Smooth muscle cell (in vitro differentiated cells): Measurements from ENCODE around the gene OR52B6. TPM values are rescaled to one million over a fixed set of nuclear protein-coding genes. Genes with fewer than 3 reads are reported as not detected.

Source experiments
- DNase-seq: peaks from one replicate; lab custom pipeline; 2025; ENCODE audit not compliant: unreplicated experiment; lab: John Stamatoyannopoulos, UW
- H2AFZ ChIP-seq: fragments of 200-600 bp; sonication (generic); 2 replicates; pipeline ENCODE4 v1.6.0; 2016; ENCODE audit warnings: antibody characterized with exemption, low read depth, mild to moderate bottlenecking
- H3F3A ChIP-seq: fragments of 200-600 bp; sonication (generic); 2 replicates; pipeline ENCODE4 v1.6.0; 2017; ENCODE audit warnings: antibody characterized with exemption, low read depth
- H3K27ac ChIP-seq: fragments of 200-600 bp; sonication (generic); 2 replicates; pipeline ENCODE4 v1.5.1; 2016; ENCODE audit warnings: low read depth, mild to moderate bottlenecking
- H3K27me3 ChIP-seq: fragments of 200-600 bp; sonication (generic); 2 replicates; pipeline ENCODE4 v1.6.1; 2016; ENCODE audit warnings: low read depth, mild to moderate bottlenecking
- H3K36me3 ChIP-seq: fragments of 200-600 bp; sonication (generic); 2 replicates; pipeline ENCODE4 v1.5.1; 2016; ENCODE audit warnings: low read depth
- H3K4me1 ChIP-seq: fragments of 200-600 bp; sonication (generic); 2 replicates; pipeline ENCODE4 v1.5.1; 2016; ENCODE audit warnings: low read depth
- H3K4me2 ChIP-seq: fragments of 200-600 bp; sonication (generic); 2 replicates; pipeline ENCODE4 v1.6.0; 2016; ENCODE audit warnings: mild to moderate bottlenecking
- H3K4me3 ChIP-seq: fragments of 200-600 bp; sonication (generic); 2 replicates; pipeline ENCODE4 v1.5.1; 2016; ENCODE audit warnings: mild to moderate bottlenecking
- H3K79me2 ChIP-seq: fragments of 200-600 bp; sonication (generic); 2 replicates; pipeline ENCODE4 v1.6.0; 2016; ENCODE audit warnings: low read depth, mild to moderate bottlenecking
- H3K9ac ChIP-seq: fragments of 200-600 bp; sonication (generic); 2 replicates; pipeline ENCODE4 v1.6.0; 2016; ENCODE audit warnings: low read depth
- H3K9me3 ChIP-seq: fragments of 200-600 bp; sonication (generic); replicated peaks from 2 replicates; pipeline ENCODE4 v1.5.1; 2016; ENCODE audit warnings: low read depth
- H4K20me1 ChIP-seq: fragments of 200-600 bp; sonication (generic); 2 replicates; pipeline ENCODE4 v1.6.0; 2016; ENCODE audit warnings: low read depth
- CTCF ChIP-seq: fragments of 200-600 bp; sonication (generic); IDR thresholded peaks from 2 replicates; pipeline ENCODE4 v1.5.1; 2017; ENCODE audit warnings: borderline replicate concordance, mild to moderate bottlenecking, antibody characterized with exemption; ENCODE audit not compliant: insufficient read depth, poor library complexity, severe bottlenecking
- WGBS: methylation state at CpG from one replicate; pipeline ENCODE4 v1.1.7; 2016; ENCODE audit warnings: low lambda C conversion rate; 5-methylcytosine and 5-hydroxymethylcytosine counted together
- polyA plus RNA-seq: library from polyadenylated mRNA; unstranded; fragments of >200 nt; fragmentation: Nextera tagmentation; extraction: Ambion mirVana; gene quantifications from 2 replicates; pipeline ENCODE4 v1.2.1, GENCODE V29; 2016
- total RNA-seq: library from RNA; depleted of rRNA; stranded (reverse); fragments of >200 nt; gene quantifications from 2 replicates; pipeline ENCODE4 v1.2.3, GENCODE V29; 2014

OR52B6 gene
- total and polyA plus RNA-seq, 2 experiments from 2014 or later = not detected

- Histone ChIP-seq H3K4me3 (no peak overlapping the region), H4K20me1 (no peaks in the 10 kb centered on the region), H3K4me1 (peaks cover 12% of the 10 kb centered on the region), H3F3A (peaks cover 12% of the 10 kb centered on the region), H3K79me2 (no peaks in the 10 kb centered on the region), H3K36me3 (no peaks in the 10 kb centered on the region), H3K9me3 (no peaks in the 10 kb centered on the region), H3K9ac (peak overlapping the region; percentile 32), H3K27ac (peak overlapping the region; percentile 88), H2AFZ (no peak overlapping the region), H3K4me2 (peak overlapping the region; percentile 27), H3K27me3 (no peaks in the 10 kb centered on the region)
- no peak for DNase-seq
- no peak for TF ChIP-seq CTCF
- 50% methylated on average over 3 of the region's 3 CpGs for WGBS
These were observed 38.1 kb downstream of the OR52B6 start for GRCh38 chr11:5618807-5619206.

- no peaks in the 10 kb centered on the region for H4K20me1 ChIP-seq
- TF ChIP-seq CTCF = no peak
- peak overlapping the region; percentile 88 for H3K27ac ChIP-seq
- no peaks in the 10 kb centered on the region for H3K36me3 ChIP-seq
- H3F3A ChIP-seq = peaks cover 12% of the 10 kb centered on the region
- no peak for DNase-seq
- 14% methylated on average over 3 of the region's 3 CpGs for WGBS
- peak overlapping the region; percentile 9 for H2AFZ ChIP-seq
- H3K9ac ChIP-seq = peak overlapping the region; percentile 65
- H3K4me1 ChIP-seq = peaks cover 14% of the 10 kb centered on the region
- peak overlapping the region; percentile 4 for H3K4me3 ChIP-seq
- H3K79me2 ChIP-seq = no peaks in the 10 kb centered on the region
- no peaks in the 10 kb centered on the region for H3K9me3 ChIP-seq
- no peaks in the 10 kb centered on the region for H3K27me3 ChIP-seq
- peak overlapping the region; percentile 67 for H3K4me2 ChIP-seq
These were observed 40.2 kb downstream of the OR52B6 start for GRCh38 chr11:5620651-5621521.

GRCh38 chr11:5621580-5621979 is 40.9 kb downstream of the OR52B6 start:
- H3K4me2 ChIP-seq = peak overlapping the region; percentile 67
- H3K4me3 ChIP-seq = no peak overlapping the region
- H4K20me1 ChIP-seq = no peaks in the 10 kb centered on the region
- no peak for DNase-seq
- H2AFZ ChIP-seq = no peak overlapping the region
- no peak for TF ChIP-seq CTCF
- H3K27ac ChIP-seq = peak overlapping the region; percentile 88
- H3K27me3 ChIP-seq = no peaks in the 10 kb centered on the region
- peaks cover 12% of the 10 kb centered on the region for H3F3A ChIP-seq
- no peaks in the 10 kb centered on the region for H3K79me2 ChIP-seq
- H3K9me3 ChIP-seq = no peaks in the 10 kb centered on the region
- H3K4me1 ChIP-seq = peaks cover 14% of the 10 kb centered on the region
- H3K36me3 ChIP-seq = no peaks in the 10 kb centered on the region
- H3K9ac ChIP-seq = peak overlapping the region; percentile 65

GRCh38 chr11:5622802-5623201 is 42.1 kb downstream of the OR52B6 start:
- H4K20me1 ChIP-seq = no peaks in the 10 kb centered on the region
- TF ChIP-seq CTCF = no peak
- WGBS = 97% methylated on average over 3 of the region's 3 CpGs
- no peaks in the 10 kb centered on the region for H3K27me3 ChIP-seq
- no peaks in the 10 kb centered on the region for H3K9me3 ChIP-seq
- H3K79me2 ChIP-seq = no peaks in the 10 kb centered on the region
- no peak for DNase-seq
- H3K27ac ChIP-seq = no peak overlapping the region
- H3F3A ChIP-seq = peaks cover 12% of the 10 kb centered on the region
- H3K9ac ChIP-seq = no peak overlapping the region
- no peak overlapping the region for H2AFZ ChIP-seq
- peaks cover 14% of the 10 kb centered on the region for H3K4me1 ChIP-seq
- no peak overlapping the region for H3K4me3 ChIP-seq
- H3K36me3 ChIP-seq = no peaks in the 10 kb centered on the region
- no peak overlapping the region for H3K4me2 ChIP-seq
